Coronary artery (tissue), 2 donors: ENCODE results near the gene TTC38.

Experiments used
- DNase-seq: peaks from one replicate; pipeline ENCODE4 v3.0.0-alpha.2; 2017; ENCODE audit warnings: low spot score
- H3K27ac ChIP-seq, 2 donors: fragments of 200-600 bp; sonication (generic); one replicate each; pipeline ENCODE4 v1.5.1; 2016 to 2019
- H3K4me3 ChIP-seq: fragments of 200-600 bp; sonication (generic); 2 replicates; pipeline ENCODE4 v1.5.1; 2016; ENCODE audit warnings: mild to moderate bottlenecking, moderate library complexity
- TF ChIP-seq, protein P1 (sequence below): fragments of 200-600 bp; sonication (generic); IDR thresholded peaks from one replicate; pipeline ENCODE4 v1.5.1; 2019; ENCODE audit warnings: antibody characterized with exemption

Gene TTC38

DNA sequence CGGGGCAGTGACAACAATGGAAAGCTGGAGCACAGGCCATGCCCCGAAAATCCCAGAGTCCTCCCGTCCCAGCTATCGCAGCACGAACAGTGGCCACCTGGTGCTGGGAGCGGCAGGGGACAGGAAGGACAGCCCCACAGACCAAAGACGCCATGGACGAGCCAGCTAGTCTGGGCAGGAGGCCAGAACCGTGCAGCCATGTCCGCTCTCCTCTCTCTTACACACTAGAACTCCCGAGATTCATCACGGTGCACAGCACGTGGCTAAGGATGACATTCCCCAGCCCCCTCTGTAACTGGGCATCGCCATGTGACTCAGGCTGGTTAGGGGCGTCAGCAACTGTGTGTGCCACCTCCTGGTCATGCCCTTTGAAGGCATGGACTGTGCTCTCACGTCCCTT lies 22.3 kb upstream of the TTC38 start:
- DNase-seq: no peak
- TF ChIP-seq, protein P1, sequence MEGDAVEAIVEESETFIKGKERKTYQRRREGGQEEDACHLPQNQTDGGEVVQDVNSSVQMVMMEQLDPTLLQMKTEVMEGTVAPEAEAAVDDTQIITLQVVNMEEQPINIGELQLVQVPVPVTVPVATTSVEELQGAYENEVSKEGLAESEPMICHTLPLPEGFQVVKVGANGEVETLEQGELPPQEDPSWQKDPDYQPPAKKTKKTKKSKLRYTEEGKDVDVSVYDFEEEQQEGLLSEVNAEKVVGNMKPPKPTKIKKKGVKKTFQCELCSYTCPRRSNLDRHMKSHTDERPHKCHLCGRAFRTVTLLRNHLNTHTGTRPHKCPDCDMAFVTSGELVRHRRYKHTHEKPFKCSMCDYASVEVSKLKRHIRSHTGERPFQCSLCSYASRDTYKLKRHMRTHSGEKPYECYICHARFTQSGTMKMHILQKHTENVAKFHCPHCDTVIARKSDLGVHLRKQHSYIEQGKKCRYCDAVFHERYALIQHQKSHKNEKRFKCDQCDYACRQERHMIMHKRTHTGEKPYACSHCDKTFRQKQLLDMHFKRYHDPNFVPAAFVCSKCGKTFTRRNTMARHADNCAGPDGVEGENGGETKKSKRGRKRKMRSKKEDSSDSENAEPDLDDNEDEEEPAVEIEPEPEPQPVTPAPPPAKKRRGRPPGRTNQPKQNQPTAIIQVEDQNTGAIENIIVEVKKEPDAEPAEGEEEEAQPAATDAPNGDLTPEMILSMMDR: no peak
- H3K4me3 ChIP-seq: no peak overlapping the region
- H3K27ac ChIP-seq: peak overlapping the region in 1 of 2 donors; percentile 11

DNA sequence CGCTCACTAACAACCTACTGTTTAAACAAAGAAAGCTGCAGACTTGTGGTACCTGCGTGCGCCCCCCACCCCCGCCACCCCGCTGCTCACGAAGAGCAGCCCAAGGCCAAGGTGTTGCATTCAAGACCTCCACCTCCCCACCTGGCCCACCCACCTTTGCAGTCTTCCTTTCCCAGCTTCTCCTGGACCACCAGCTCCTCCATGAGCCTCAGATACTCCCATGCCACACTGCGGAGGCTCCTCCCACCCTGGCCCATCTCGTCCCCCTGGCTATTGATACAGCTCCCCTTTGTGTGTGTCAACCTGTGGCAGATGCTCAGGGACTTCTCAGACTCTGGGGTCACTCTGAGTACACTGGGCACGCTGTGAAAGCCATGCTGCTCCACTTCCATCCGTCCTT lies 21.6 kb upstream of the TTC38 start:
- Histone ChIP-seq H3K4me3 (no peak overlapping the region), H3K27ac (no peak overlapping the region)
- TF ChIP-seq, protein P1: no peak
- no peak for DNase-seq

DNA sequence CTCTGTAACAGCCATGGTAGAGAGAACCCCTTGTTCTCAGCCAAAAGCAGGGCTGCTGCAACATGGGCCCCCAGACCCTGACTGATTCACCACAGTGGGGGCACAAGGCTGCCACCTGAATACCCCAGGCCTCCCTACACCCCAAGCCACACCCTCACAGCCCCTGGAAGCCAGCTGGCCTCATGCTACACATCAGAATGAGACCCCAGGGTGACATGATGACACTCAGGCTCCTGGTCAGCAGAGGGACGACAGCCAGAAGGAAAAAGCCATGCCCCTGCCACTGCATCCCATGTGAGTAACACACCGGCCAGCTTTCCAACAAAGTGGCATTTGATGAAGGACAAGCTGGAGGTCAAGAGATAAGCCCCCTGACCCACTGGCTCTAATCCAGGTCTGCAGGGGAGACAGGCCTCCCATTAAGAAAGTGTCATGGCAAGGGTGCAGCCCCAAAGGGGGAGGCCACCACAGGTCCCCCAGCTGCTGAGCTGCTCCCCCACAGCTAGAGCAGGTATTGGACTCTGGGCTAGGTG lies 20.3 kb upstream of the TTC38 start:
- no peak overlapping the region for H3K27ac ChIP-seq
- no peak for DNase-seq
- TF ChIP-seq, protein P1: no peak
- H3K4me3 ChIP-seq: no peak overlapping the region

DNA sequence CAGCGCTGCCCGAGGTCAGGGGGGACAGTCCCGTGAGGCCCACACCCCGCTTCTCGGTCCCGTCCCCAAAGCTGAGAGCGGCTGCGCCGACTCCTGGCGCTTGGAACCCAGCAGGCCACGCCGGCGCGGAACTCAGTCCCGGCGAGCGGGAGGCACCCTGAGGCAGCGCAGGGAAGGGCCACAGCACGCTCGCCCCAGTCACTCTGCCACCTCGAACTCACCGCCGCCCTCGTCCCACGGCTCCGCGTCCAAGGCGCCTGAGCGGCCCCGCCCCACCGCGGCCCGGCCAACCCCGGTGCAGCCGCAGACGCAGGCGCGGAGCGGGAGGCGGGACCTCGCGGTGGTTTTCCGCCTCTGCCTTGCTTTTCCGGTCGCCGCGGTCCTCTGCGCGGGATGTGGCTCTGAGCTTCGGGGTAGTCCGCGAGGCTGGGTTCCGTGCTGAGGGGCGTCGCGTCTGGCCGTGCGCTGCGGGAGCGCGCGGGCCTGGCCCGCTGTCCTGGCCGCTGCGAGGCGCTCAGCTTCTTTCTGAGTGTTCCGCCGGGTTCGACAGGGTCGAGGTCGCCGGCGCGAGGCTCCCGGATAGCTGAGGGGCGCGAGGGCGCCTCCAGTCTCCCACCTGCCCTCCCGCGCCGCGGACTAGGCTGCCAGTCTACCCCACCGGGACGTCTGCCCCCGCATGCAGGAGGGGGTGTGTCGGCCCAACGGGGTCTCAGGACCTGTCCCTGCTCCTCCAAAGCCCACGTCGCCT lies 17.6 kb upstream of the TTC38 start, which contains the start of gene CDPF1:
Gene CDPF1 (minus strand): TSS at position 259 of the 748 bp plus-strand sequence. CDS start 2,009 bp downstream, outside the sequence.
- peak within 1 kb of the TSS; percentile 98 for H3K4me3 ChIP-seq
- peak; percentile 90 for DNase-seq
- TF ChIP-seq, protein P1: no peak
- H3K27ac ChIP-seq: peak within 1 kb of the TSS; percentile 77 to 95

DNA sequence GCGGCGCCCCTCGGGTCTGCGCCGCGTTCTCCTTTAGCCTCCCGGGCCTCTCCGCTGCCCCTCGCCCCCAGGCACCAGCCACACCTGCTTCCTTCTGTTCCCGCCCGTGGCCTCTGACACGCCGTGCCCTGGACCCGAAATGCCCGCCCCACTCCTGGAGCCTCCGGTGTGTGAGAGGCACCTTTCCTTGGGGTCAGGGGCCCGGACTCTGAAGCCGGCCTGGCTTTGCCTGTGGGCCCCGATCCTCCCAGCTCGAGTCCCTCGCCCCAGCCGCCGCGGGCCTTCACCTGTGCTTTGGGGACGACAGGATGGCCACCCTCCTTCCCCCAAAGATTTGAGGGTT lies 17.1 kb upstream of the TTC38 start:
- TF ChIP-seq, protein P1: no peak
- no peak for DNase-seq
- Histone ChIP-seq H3K4me3 (peak overlapping the region; percentile 98), H3K27ac (peak overlapping the region; percentile 77 to 95)

DNA sequence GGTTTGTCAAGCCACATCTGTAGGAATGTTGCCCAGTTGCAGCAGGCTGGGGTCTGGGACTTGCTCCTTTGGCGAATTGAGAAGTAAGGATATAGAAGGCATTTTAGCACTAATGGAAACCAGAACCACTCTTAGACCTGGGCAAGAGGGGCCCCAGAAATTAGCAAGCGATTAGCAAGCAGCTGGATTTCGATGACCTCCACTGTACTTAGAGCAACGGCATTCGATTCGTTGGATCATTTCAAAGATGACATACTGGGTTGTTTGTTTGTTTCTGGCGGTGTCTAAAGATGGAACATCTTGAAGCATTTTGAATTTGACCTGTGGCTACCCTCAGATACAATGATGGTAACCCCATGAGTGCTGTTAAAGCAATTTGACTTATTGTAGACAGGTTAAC lies 16.5 kb upstream of the TTC38 start:
- H3K4me3 ChIP-seq: peak overlapping the region; percentile 98
- no peak overlapping the region for H3K27ac ChIP-seq
- DNase-seq: no peak
- TF ChIP-seq, protein P1: no peak

DNA sequence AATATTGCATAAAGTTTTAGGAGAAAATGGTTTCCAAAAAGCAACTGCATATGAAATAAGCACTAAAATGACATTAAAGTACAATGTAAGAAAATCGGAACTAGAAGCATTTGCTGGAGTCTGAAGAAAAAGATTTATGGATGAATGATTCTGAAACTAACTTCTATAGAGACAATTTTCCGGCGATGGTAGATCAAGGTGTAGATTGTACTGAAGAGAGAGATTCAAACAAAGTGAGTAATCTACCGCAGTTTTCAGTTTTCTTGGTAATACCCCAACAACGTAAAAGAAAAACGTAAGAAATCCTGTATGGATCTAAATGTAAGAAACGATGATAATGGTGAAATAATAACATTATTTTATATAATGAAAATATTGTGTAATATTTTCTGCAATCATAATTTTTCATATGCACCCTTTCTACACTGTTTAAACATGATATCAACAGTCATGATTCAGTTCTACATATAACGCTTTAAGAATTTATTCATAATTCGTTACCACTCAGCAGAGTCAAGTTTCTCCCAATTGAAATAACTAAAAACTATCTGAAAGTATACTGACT lies 15.9 kb upstream of the TTC38 start:
- no peak for DNase-seq
- H3K27ac ChIP-seq: no peak overlapping the region
- TF ChIP-seq, protein P1: no peak
- no peak overlapping the region for H3K4me3 ChIP-seq
